Stomach (tissue), 9 donors: ENCODE results near the gene LRRFIP1. TPM values are rescaled to one million over a fixed set of nuclear protein-coding genes. Genes with fewer than 3 reads are reported as not detected.

Source experiments
- DNase-seq, 2 donors: peaks; one replicate each; pipeline versions ENCODE4 v3.0.0 to v3.0.0-alpha.2; 2013 to 2019
- H3K27ac ChIP-seq, 5 donors: fragments of 200-600 bp in 4 of 5; sonication (generic) in 4 of 5; one replicate each; pipeline ENCODE4 v1.5.1; 2013 to 2019; ENCODE audit warnings: mild to moderate bottlenecking in 1 of 5, moderate library complexity in 1 of 5
- H3K27me3 ChIP-seq, 3 donors: fragments of 200-600 bp; sonication (generic); one replicate each; pipeline ENCODE4 v1.5.1; 2017 to 2019; ENCODE audit warnings: mixed run types in 1 of 3
- H3K36me3 ChIP-seq, 4 donors: fragments of 200-600 bp; sonication (generic); 1 replicate in 3 of 4; 2 replicates in 1 of 4; pipeline ENCODE4 v1.5.1; 2016 to 2019
- H3K4me1 ChIP-seq, 4 donors: fragments of 200-600 bp; sonication (generic); one replicate each; pipeline ENCODE4 v1.5.1; 2016 to 2019
- H3K4me3 ChIP-seq, 4 donors: fragments of 200-600 bp; sonication (generic) in 3 of 4; one replicate each; pipeline ENCODE4 v1.5.1; 2016 to 2019; ENCODE audit warnings: mild to moderate bottlenecking in 1 of 4
- H3K9me3 ChIP-seq, 4 donors: fragments of 200-600 bp; sonication (generic); one replicate each; pipeline ENCODE4 v1.5.1; 2016 to 2019
- CTCF ChIP-seq, 7 experiments: fragments of 450-650 bp in 4 of 7; fragments of 200-600 bp in 3 of 7; sonication (generic) in 3 of 7; IDR thresholded peaks; one replicate each; pipeline ENCODE4 v1.5.1; 2016 to 2019; ENCODE audit warnings: antibody characterized with exemption in 7 of 7, control low read depth in 2 of 7, mild to moderate bottlenecking in 1 of 7
- EP300 ChIP-seq: sonication (generic); formaldehyde crosslinking; IDR thresholded peaks from one replicate; pipeline ENCODE4 v1.6.1; 2017; ENCODE audit warnings: antibody characterized with exemption
- POLR2A ChIP-seq, 4 donors: fragments of 450-650 bp; IDR thresholded peaks; one replicate each; pipeline ENCODE4 v1.6.1; 2016; ENCODE audit warnings: antibody characterized with exemption in 4 of 4, control low read depth in 2 of 4, mild to moderate bottlenecking in 1 of 4, moderate library complexity in 1 of 4
- POLR2AphosphoS5 ChIP-seq, 3 donors: sonication (generic); formaldehyde crosslinking; IDR thresholded peaks; one replicate each; pipeline ENCODE4 v1.6.1; 2016; ENCODE audit warnings: antibody characterized with exemption in 3 of 3
- WGBS, 5 donors: extraction: QIAGEN DNeasy Blood & Tissue Kit in 3 of 5; methylation state at CpG; one replicate each; pipeline versions ENCODE4 v1.1.5 to v1.1.7; 2013 to 2018; 5-methylcytosine and 5-hydroxymethylcytosine counted together
- intact Hi-C: fragments of 100-400 bp; cut with DNase I; formaldehyde crosslinking; loops from one replicate; pipeline ENCODE4 v1.15.1; 2023; ENCODE audit warnings: low total_unique reads
- polyA plus RNA-seq, 3 donors: library from polyadenylated mRNA; stranded (reverse); fragments of 200-250 nt; gene quantifications; one replicate each; pipeline ENCODE4 v1.2.3, GENCODE V29; 2013
- total RNA-seq, 5 donors: library from RNA; depleted of rRNA; stranded (reverse); fragments of >200 nt; gene quantifications; one replicate each; pipeline versions ENCODE4 v1.1.0 to v1.2.3, GENCODE V29; 2014 to 2016
- donor health status: healthy with polysubstance abuse.
- donor health status: Bipolar disorder and iron deficiency.
- donor health status: healthy.

Gene LRRFIP1
- total and polyA plus RNA-seq, 8 donors: 31.6 to 201 (median 130) TPM

GRCh38 chr2:237616373-237616733, 11.0 kb upstream of the LRRFIP1 start:
- no peak overlapping the region for H3K4me3 ChIP-seq
- H3K36me3 ChIP-seq: no peaks in the 10 kb centered on the region
- intact Hi-C loops: no loop called here
- no peak for TF ChIP-seq POLR2AphosphoS5 (IDR thresholded peaks at IDR 0.05)
- TF ChIP-seq CTCF (IDR thresholded peaks at IDR 0.05): no peak
- no peak for TF ChIP-seq EP300
- TF ChIP-seq POLR2A (IDR thresholded peaks at IDR 0.05): no peak
- WGBS, 5 donors: 57 to 87% (median 76%) methylated on average over 3 of the region's 3 CpGs
- H3K4me1 ChIP-seq: peaks cover 0 to 35% (median 26%) of the 10 kb centered on the region in 4 donors
- H3K9me3 ChIP-seq: no peaks in the 10 kb centered on the region
- H3K27ac ChIP-seq: peak overlapping the region; percentile 17 to 80 (median 64)
- no peaks in the 10 kb centered on the region for H3K27me3 ChIP-seq
- no peak for DNase-seq

- Histone ChIP-seq H3K27ac (peak overlapping the region in 4 of 5 donors; percentile 51 to 80 (median 66)), H3K27me3 (no peaks in the 10 kb centered on the region), H3K4me1 (peaks cover 0 to 35% (median 26%) of the 10 kb centered on the region in 4 donors), H3K9me3 (no peaks in the 10 kb centered on the region), H3K4me3 (no peak overlapping the region), H3K36me3 (no peaks in the 10 kb centered on the region)
- TF ChIP-seq POLR2A (IDR thresholded peaks at IDR 0.05) (no peak), POLR2AphosphoS5 (IDR thresholded peaks at IDR 0.05) (no peak), EP300 (no peak), CTCF (IDR thresholded peaks at IDR 0.05) (no peak)
- WGBS, 5 donors: 44 to 67% (median 59%) methylated on average over 15 of the region's 15 CpGs
- intact Hi-C loops: no loop called here
- DNase-seq: peak in 1 of 2 donors; percentile 76
Observed at GRCh38 chr2:237616734-237617586, 10.4 kb upstream of the LRRFIP1 start.

GRCh38 chr2:237617587-237617982, 9.8 kb upstream of the LRRFIP1 start:
- intact Hi-C loops: no loop called here
- Histone ChIP-seq H3K4me1 (peaks cover 0 to 35% (median 26%) of the 10 kb centered on the region in 4 donors), H3K27ac (peak overlapping the region in 4 of 5 donors; percentile 51 to 80 (median 66)), H3K36me3 (no peaks in the 10 kb centered on the region), H3K27me3 (no peaks in the 10 kb centered on the region), H3K4me3 (no peak overlapping the region), H3K9me3 (no peaks in the 10 kb centered on the region)
- TF ChIP-seq POLR2A (IDR thresholded peaks at IDR 0.05): no peak
- TF ChIP-seq CTCF (IDR thresholded peaks at IDR 0.05): no peak
- no peak for TF ChIP-seq POLR2AphosphoS5 (IDR thresholded peaks at IDR 0.05)
- no peak for TF ChIP-seq EP300
- DNase-seq: no peak
- 61 to 78% (median 63%) methylated on average over 4 of the region's 4 CpGs for WGBS, 5 donors

- intact Hi-C loops: no loop called here
- no peak for DNase-seq
- WGBS, 5 donors: 81 to 96% (median 87%) methylated on average over 2 of the region's 2 CpGs
- Histone ChIP-seq H3K9me3 (no peaks in the 10 kb centered on the region), H3K4me1 (peaks cover 0 to 35% (median 26%) of the 10 kb centered on the region in 4 donors), H3K36me3 (no peaks in the 10 kb centered on the region), H3K27me3 (no peaks in the 10 kb centered on the region), H3K4me3 (no peak overlapping the region), H3K27ac (peak overlapping the region in 1 of 5 donors; percentile 80)
- TF ChIP-seq POLR2AphosphoS5 (IDR thresholded peaks at IDR 0.05): no peak
- no peak for TF ChIP-seq CTCF (IDR thresholded peaks at IDR 0.05)
- no peak for TF ChIP-seq POLR2A (IDR thresholded peaks at IDR 0.05)
- TF ChIP-seq EP300: no peak
Observed at GRCh38 chr2:237618449-237618848, 8.9 kb upstream of the LRRFIP1 start.
